Neural cell (in vitro differentiated cells): Measurements from ENCODE around the gene NDST3.

Experiments used
- CTCF ChIP-seq: fragments of 450-650 bp; IDR thresholded peaks from 2 replicates; pipeline ENCODE4 v1.5.1; 2014; ENCODE audit warnings: antibody characterized with exemption, mild to moderate bottlenecking, moderate library complexity; ENCODE audit not compliant: poor library complexity, severe bottlenecking
- EZH2 ChIP-seq: fragments of 200-600, 300-800 bp; shearing (Covaris generic), sonication (generic); IDR thresholded peaks from 2 replicates; pipeline ENCODE4 v1.6.1; 2014; ENCODE audit warnings: antibody characterized with exemption, low read length, borderline replicate concordance, mild to moderate bottlenecking; ENCODE audit not compliant: insufficient read depth, poor library complexity, severe bottlenecking
- POLR2AphosphoS5 ChIP-seq: IDR thresholded peaks from 2 replicates; pipeline ENCODE4 v1.6.1; 2012
- RAD21 ChIP-seq: fragments of 450-650 bp; conservative IDR thresholded peaks from 2 replicates; pipeline ENCODE4 v1.6.1; 2014; ENCODE audit warnings: antibody characterized with exemption, mild to moderate bottlenecking, moderate library complexity
- SMC3 ChIP-seq: fragments of 450-650 bp; conservative IDR thresholded peaks from 2 replicates; pipeline ENCODE4 v1.6.1; 2014; ENCODE audit warnings: antibody characterized with exemption, mild to moderate bottlenecking, moderate library complexity; ENCODE audit not compliant: poor library complexity

GRCh38 chr4:118270492-118270891 is 236.2 kb downstream of the NDST3 start:
- peak; percentile 82 for TF ChIP-seq CTCF
- no peak for TF ChIP-seq POLR2AphosphoS5
- TF ChIP-seq EZH2: no peak
- peak; percentile 84 for TF ChIP-seq RAD21
- peak; percentile 83 for TF ChIP-seq SMC3
